ENCODE measurements around the gene MAP3K12. TPM values are rescaled to one million over a fixed set of nuclear protein-coding genes. Genes with fewer than 3 reads are reported as not detected.
A peak's percentile ranks its signal among the peaks of the same experiment; 100 is the strongest.

Gene MAP3K12
- total and polyA plus RNA-seq, 2 of the 8 experiments (the other 6 are each of a cell fraction or from before 2014, with no cell fraction given), result 23.4 to 42.7 TPM

GRCh38 chr12:53452159-53453077, 46.8 kb downstream of the MAP3K12 start (continued):
- TF ChIP-seq MAX (IDR thresholded peaks at IDR 0.05) (peak; percentile 66), RXRA (IDR thresholded peaks at IDR 0.05; ENCODE audit: insufficient read depth, low read depth, low read length) (no peak), CREB1 (IDR thresholded peaks at IDR 0.05) (peak; percentile 71), CTCF (IDR thresholded peaks at IDR 0.05; ENCODE audit: control extremely low read depth in 1 of 3, insufficient read depth in 1 of 3, low read depth in 1 of 3, low read length in 3 of 3) (peak in 1 of 3 experiments; percentile 33; a peak in 1 of 4 replicates), NRF1 (IDR thresholded peaks at IDR 0.05; ENCODE audit: low read depth, low read length) (peak; percentile 43; the same call in 1 of the 2 replicates), TAF1 (IDR thresholded peaks at IDR 0.05; ENCODE audit: low read depth, low read length) (peak; percentile 70), PHF8 (conservative IDR thresholded peaks at IDR 0.05; ENCODE audit: low read depth, low read length) (peak; percentile 98), FOSL1 (IDR thresholded peaks at IDR 0.05; ENCODE audit: insufficient read depth, low read depth, low read length) (no peak), RNF2 (IDR thresholded peaks at IDR 0.05; ENCODE audit: borderline replicate concordance, low read depth, low read length, missing control alignments, poor library complexity, severe bottlenecking) (no peak), SIN3A (conservative IDR thresholded peaks at IDR 0.05 in 1 of 2, IDR thresholded peaks at IDR 0.05 in 1 of 2; ENCODE audit: low read depth in 1 of 2, low read length in 2 of 2) (no peak), CHD2 (IDR thresholded peaks at IDR 0.05; ENCODE audit: low read length) (peak; percentile 61; the same call in 1 of the 2 replicates)
